Trophoblast cell (in vitro differentiated cells and primary cell): ENCODE results near the gene XDH.

Experiments used
- DNase-seq, 2 donors: peaks; one replicate each; pipeline ENCODE4 v3.0.0-alpha.2; 2016
- H2AFZ ChIP-seq: 2 replicates; pipeline ENCODE4 v1.6.1; 2013; ENCODE audit warnings: low read length, moderate library complexity, mild to moderate bottlenecking; ENCODE audit not compliant: insufficient read depth, poor library complexity
- H2AK5ac ChIP-seq: 2 replicates; pipeline ENCODE4 v1.6.1; 2013; ENCODE audit warnings: mild to moderate bottlenecking, low read length
- H2BK120ac ChIP-seq: 2 replicates; pipeline ENCODE4 v1.6.1; 2013; ENCODE audit warnings: low read length, mild to moderate bottlenecking, moderate library complexity; ENCODE audit not compliant: insufficient read depth, poor library complexity
- H2BK12ac ChIP-seq: 2 replicates; pipeline ENCODE4 v1.6.1; 2013; ENCODE audit warnings: mild to moderate bottlenecking, low read length, moderate library complexity
- H2BK5ac ChIP-seq: 2 replicates; pipeline ENCODE4 v1.6.1; 2013; ENCODE audit warnings: low read length, low read depth, moderate library complexity, mild to moderate bottlenecking; ENCODE audit not compliant: poor library complexity
- H3K14ac ChIP-seq: 2 replicates; pipeline ENCODE4 v1.6.1; 2013; ENCODE audit warnings: mild to moderate bottlenecking, low read length
- H3K18ac ChIP-seq: 2 replicates; pipeline ENCODE4 v1.6.1; 2013; ENCODE audit warnings: mild to moderate bottlenecking, low read length
- H3K23ac ChIP-seq: 2 replicates; pipeline ENCODE4 v1.6.1; 2013; ENCODE audit warnings: low read length
- H3K27ac ChIP-seq: 2 replicates; pipeline ENCODE4 v1.5.1; 2013; ENCODE audit warnings: low read depth, mild to moderate bottlenecking, inconsistent platforms, low read length, moderate library complexity
- H3K27me3 ChIP-seq: 2 replicates; pipeline ENCODE4 v1.6.1; 2013; ENCODE audit warnings: inconsistent platforms, mild to moderate bottlenecking, low read length, moderate library complexity; ENCODE audit not compliant: insufficient read depth
- H3K36me3 ChIP-seq, 2 experiments: 1 replicate in 1 of 2; 2 replicates in 1 of 2; pipeline ENCODE4 v1.6.1; 2013; ENCODE audit warnings: low read length in 2 of 2, mild to moderate bottlenecking in 2 of 2, moderate library complexity in 1 of 2; ENCODE audit not compliant: insufficient read depth in 2 of 2, control insufficient read depth in 1 of 2
- H3K4ac ChIP-seq: 2 replicates; pipeline ENCODE4 v1.6.1; 2013; ENCODE audit warnings: low read depth, mild to moderate bottlenecking, low read length, moderate library complexity
- H3K4me1 ChIP-seq, 2 experiments: 1 replicate in 1 of 2; 2 replicates in 1 of 2; pipeline ENCODE4 v1.6.1; 2013; ENCODE audit warnings: low read length in 2 of 2, mild to moderate bottlenecking in 2 of 2, moderate library complexity in 1 of 2; ENCODE audit not compliant: insufficient read depth in 2 of 2, control insufficient read depth in 1 of 2
- H3K4me2 ChIP-seq: 2 replicates; pipeline ENCODE4 v1.6.1; 2013; ENCODE audit warnings: inconsistent platforms, mild to moderate bottlenecking, low read length, moderate library complexity
- H3K4me3 ChIP-seq: 2 replicates; pipeline ENCODE4 v1.5.1; 2013; ENCODE audit warnings: mild to moderate bottlenecking, low read depth, low read length, inconsistent platforms
- H3K79me1 ChIP-seq: one replicate; pipeline ENCODE4 v1.6.1; 2013; ENCODE audit warnings: low read length
- H3K79me2 ChIP-seq: 2 replicates; pipeline ENCODE4 v1.6.1; 2013; ENCODE audit warnings: low read length, mild to moderate bottlenecking; ENCODE audit not compliant: control insufficient read depth, insufficient read depth, poor library complexity
- H3K9ac ChIP-seq: 2 replicates; pipeline ENCODE4 v1.6.1; 2013; ENCODE audit warnings: mild to moderate bottlenecking, low read length
- H3K9me3 ChIP-seq: 2 replicates; pipeline ENCODE4 v1.6.1; 2013; ENCODE audit warnings: low read depth, mild to moderate bottlenecking, control low read depth, inconsistent platforms, low read length; ENCODE audit not compliant: insufficient read depth
- H4K12ac ChIP-seq: 2 replicates; pipeline ENCODE4 v1.6.1; 2013; ENCODE audit warnings: low read depth, mild to moderate bottlenecking, low read length, moderate library complexity
- H4K8ac ChIP-seq: 2 replicates; pipeline ENCODE4 v1.6.1; 2013; ENCODE audit warnings: low read depth, mild to moderate bottlenecking, low read length, moderate library complexity
- H4K91ac ChIP-seq: one replicate; pipeline ENCODE4 v1.6.1; 2013; ENCODE audit warnings: low read depth, mild to moderate bottlenecking, low read length, moderate library complexity
- WGBS: extraction: QIAGEN DNeasy Blood & Tissue Kit; methylation state at CpG from one replicate; pipeline ENCODE4 v1.1.7; 2013; ENCODE audit warnings: missing lambda C conversion rate; ENCODE audit not compliant: insufficient read length, insufficient coverage; ENCODE audit errors: extremely low coverage; 5-methylcytosine and 5-hydroxymethylcytosine counted together

The XDH gene

GRCh38 chr2:31387850-31388249 is 26.7 kb downstream of the XDH start:
- no peak overlapping the region for H3K4me3 ChIP-seq
- H3K14ac ChIP-seq = no peak overlapping the region
- H3K36me3 ChIP-seq = no peaks in the 10 kb centered on the region
- no peak overlapping the region for H2BK12ac ChIP-seq
- no peak overlapping the region for H3K27ac ChIP-seq
- no peaks in the 10 kb centered on the region for H3K79me2 ChIP-seq
- no peak overlapping the region for H2AK5ac ChIP-seq
- no peak overlapping the region for H4K8ac ChIP-seq
- H3K9ac ChIP-seq = no peak overlapping the region
- H3K4ac ChIP-seq = no peak overlapping the region
- H4K12ac ChIP-seq = no peak overlapping the region
- WGBS = no CpG with 5 or more reads among the region's 8 CpGs
- no peaks in the 10 kb centered on the region for H3K27me3 ChIP-seq
- no peak overlapping the region for H2AFZ ChIP-seq
- H4K91ac ChIP-seq = no peak overlapping the region
- H3K79me1 ChIP-seq = no peaks in the 10 kb centered on the region
- no peak overlapping the region for H2BK120ac ChIP-seq
- H3K9me3 ChIP-seq = no peaks in the 10 kb centered on the region
- no peak overlapping the region for H3K18ac ChIP-seq
- H2BK5ac ChIP-seq = no peak overlapping the region
- no peak overlapping the region for H3K23ac ChIP-seq
- no peak overlapping the region for H3K4me2 ChIP-seq
- H3K4me1 ChIP-seq = no peaks in the 10 kb centered on the region
- DNase-seq = peak in 1 of 2 donors; percentile 11

DNA sequence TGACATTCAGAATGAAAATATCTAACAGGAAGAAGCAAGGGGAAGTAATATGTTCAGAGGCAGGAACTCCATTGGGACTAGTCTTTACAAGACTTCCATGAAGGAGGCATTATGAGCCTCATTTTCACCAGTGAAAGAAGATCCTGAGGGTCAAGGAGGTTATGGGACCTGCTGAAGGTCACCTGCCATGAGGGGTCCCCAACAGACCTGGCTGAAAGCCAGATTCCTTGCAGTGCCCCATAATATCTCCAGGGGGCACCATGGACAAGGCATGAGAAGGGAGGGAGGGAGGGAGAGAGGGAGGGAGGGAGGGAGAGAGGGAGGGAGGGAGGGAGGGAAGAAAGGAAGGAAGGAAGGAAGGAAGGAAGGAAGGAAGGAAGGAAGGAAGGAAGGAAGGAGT is 27.9 kb downstream of the XDH start:
- Histone ChIP-seq H3K27ac (no peak overlapping the region), H3K23ac (no peak overlapping the region), H3K4me2 (no peak overlapping the region), H3K4me3 (no peak overlapping the region), H3K18ac (no peak overlapping the region), H3K4me1 (peaks cover 0 to 2% of the 10 kb centered on the region in 2 experiments), H2AK5ac (no peak overlapping the region), H2BK12ac (no peak overlapping the region), H3K36me3 (no peaks in the 10 kb centered on the region), H3K9ac (no peak overlapping the region), H2BK5ac (no peak overlapping the region), H3K79me2 (no peaks in the 10 kb centered on the region), H4K91ac (no peak overlapping the region), H3K27me3 (no peaks in the 10 kb centered on the region), H3K9me3 (no peaks in the 10 kb centered on the region), H3K79me1 (no peaks in the 10 kb centered on the region), H3K4ac (no peak overlapping the region), H2BK120ac (no peak overlapping the region), H3K14ac (no peak overlapping the region), H4K8ac (no peak overlapping the region), H2AFZ (no peak overlapping the region), H4K12ac (no peak overlapping the region)
- DNase-seq = no peak

- Histone ChIP-seq H3K79me2 (no peaks in the 10 kb centered on the region), H2AK5ac (no peak overlapping the region), H3K9me3 (no peaks in the 10 kb centered on the region), H3K27me3 (no peaks in the 10 kb centered on the region), H4K91ac (no peak overlapping the region), H3K23ac (no peak overlapping the region), H3K9ac (no peak overlapping the region), H4K12ac (no peak overlapping the region), H3K4me1 (peaks cover 0 to 2% of the 10 kb centered on the region in 2 experiments), H3K4ac (no peak overlapping the region), H3K4me2 (no peak overlapping the region), H4K8ac (no peak overlapping the region), H2BK120ac (no peak overlapping the region), H2BK12ac (no peak overlapping the region), H3K79me1 (no peaks in the 10 kb centered on the region), H3K14ac (no peak overlapping the region), H3K36me3 (no peaks in the 10 kb centered on the region), H3K27ac (no peak overlapping the region), H2BK5ac (no peak overlapping the region), H3K18ac (no peak overlapping the region), H2AFZ (no peak overlapping the region), H3K4me3 (no peak overlapping the region)
- no peak for DNase-seq
- no CpG with 5 or more reads among the region's 7 CpGs for WGBS
Measured at GRCh38 chr2:31386172-31386571, 28.4 kb downstream of the XDH start.

DNA sequence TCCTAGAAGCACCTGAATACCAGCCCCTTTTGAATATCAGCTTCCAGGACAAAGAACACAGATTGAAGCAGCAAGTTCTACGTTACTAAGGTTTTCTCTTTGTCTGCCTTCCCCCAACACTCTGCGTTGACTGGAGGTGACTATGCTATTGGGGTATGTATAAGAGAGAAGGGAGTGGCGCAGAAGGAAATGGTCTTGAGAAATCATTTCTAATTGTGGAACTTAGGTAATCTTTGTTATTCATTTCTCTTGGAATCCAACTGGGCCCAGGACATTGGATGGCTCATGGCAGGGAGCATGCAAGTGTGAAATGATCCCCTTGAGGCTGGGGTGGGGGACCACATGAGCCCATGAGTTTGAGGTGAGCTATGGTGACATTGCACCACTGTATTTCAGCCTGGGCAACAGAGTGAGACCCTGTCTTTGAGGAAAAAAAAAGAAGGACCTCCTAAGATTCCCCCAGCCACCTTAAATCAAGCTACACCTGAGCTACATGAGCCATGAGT is 29.7 kb downstream of the XDH start:
- H4K91ac ChIP-seq = no peak overlapping the region
- no peak overlapping the region for H4K8ac ChIP-seq
- H3K4me3 ChIP-seq = no peak overlapping the region
- H3K4me2 ChIP-seq = no peak overlapping the region
- no peaks in the 10 kb centered on the region for H3K27me3 ChIP-seq
- H3K4ac ChIP-seq = no peak overlapping the region
- H3K27ac ChIP-seq = no peak overlapping the region
- H2BK12ac ChIP-seq = no peak overlapping the region
- no peak overlapping the region for H3K18ac ChIP-seq
- H3K23ac ChIP-seq = no peak overlapping the region
- no CpG with 5 or more reads among the region's 3 CpGs for WGBS
- H3K9me3 ChIP-seq = no peaks in the 10 kb centered on the region
- H2BK5ac ChIP-seq = no peak overlapping the region
- DNase-seq = peak; percentile 55 to 78
- H2AK5ac ChIP-seq = no peak overlapping the region
- H3K4me1 ChIP-seq = peaks cover 0 to 2% of the 10 kb centered on the region in 2 experiments
- no peak overlapping the region for H2BK120ac ChIP-seq
- H3K79me1 ChIP-seq = no peaks in the 10 kb centered on the region
- H4K12ac ChIP-seq = no peak overlapping the region
- H3K36me3 ChIP-seq = no peaks in the 10 kb centered on the region
- no peaks in the 10 kb centered on the region for H3K79me2 ChIP-seq
- H3K9ac ChIP-seq = no peak overlapping the region
- H2AFZ ChIP-seq = no peak overlapping the region
- no peak overlapping the region for H3K14ac ChIP-seq
